ENCODE results near the gene IRF2BP2. TPM values are rescaled to one million over a fixed set of nuclear protein-coding genes. Genes with fewer than 3 reads are reported as not detected.
A peak's percentile ranks its signal among the peaks of the same experiment; 100 is the strongest.

The IRF2BP2 gene
- total RNA-seq, 1 donor, result 60.9 TPM

DNA sequence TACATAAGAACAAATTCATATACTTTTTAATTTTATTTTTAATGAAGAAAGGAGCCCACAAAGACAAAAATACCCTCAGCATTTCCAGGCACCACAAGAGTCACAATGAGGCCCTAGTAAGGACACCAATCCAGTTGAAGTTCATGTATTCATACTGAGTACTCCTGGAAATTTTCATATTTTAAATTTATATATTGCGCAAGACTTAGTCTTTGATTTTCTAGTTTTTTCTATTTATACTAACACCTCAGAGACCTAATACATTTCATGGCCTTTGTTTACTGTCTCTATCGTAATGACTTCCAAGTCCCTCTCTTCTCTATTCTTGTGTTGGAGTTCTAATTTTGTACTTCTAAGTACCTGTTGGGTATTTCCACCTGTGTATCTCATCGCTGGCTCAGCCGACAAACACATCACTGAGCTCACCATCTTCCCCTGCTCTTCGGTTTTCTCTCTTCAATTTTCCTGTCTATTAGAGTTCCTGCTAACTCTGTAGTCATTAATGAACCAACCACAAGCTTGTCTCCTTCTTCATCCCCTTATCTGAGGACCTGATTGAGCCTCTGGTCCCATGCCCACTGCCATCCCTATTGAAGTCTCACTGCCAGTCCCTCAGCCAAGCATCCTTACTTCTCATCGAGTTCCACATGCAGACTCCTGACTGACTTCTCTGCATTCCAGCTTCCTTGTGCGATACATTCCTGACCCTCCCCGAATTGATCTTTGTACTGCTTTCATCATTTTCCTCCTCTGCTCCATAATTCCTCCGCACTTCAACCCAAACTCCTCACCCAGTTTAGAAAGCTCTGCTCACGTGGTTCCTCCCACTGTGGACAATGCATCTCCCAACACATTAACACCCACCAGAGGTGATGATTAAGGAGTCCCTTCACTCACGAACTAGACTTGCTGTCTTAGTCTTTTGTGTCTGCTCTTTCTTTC lies 17.3 kb upstream of the IRF2BP2 start:
- TF ChIP-seq, protein P1, sequence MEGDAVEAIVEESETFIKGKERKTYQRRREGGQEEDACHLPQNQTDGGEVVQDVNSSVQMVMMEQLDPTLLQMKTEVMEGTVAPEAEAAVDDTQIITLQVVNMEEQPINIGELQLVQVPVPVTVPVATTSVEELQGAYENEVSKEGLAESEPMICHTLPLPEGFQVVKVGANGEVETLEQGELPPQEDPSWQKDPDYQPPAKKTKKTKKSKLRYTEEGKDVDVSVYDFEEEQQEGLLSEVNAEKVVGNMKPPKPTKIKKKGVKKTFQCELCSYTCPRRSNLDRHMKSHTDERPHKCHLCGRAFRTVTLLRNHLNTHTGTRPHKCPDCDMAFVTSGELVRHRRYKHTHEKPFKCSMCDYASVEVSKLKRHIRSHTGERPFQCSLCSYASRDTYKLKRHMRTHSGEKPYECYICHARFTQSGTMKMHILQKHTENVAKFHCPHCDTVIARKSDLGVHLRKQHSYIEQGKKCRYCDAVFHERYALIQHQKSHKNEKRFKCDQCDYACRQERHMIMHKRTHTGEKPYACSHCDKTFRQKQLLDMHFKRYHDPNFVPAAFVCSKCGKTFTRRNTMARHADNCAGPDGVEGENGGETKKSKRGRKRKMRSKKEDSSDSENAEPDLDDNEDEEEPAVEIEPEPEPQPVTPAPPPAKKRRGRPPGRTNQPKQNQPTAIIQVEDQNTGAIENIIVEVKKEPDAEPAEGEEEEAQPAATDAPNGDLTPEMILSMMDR (IDR thresholded peaks at IDR 0.05; ENCODE audit: insufficient read depth, low read depth, low read length), result no peak
- H3K4me3 ChIP-seq (ENCODE audit: low read depth, low read length), result no peak overlapping the region
- no peak for DNase-seq (ENCODE audit: low read depth)

DNA sequence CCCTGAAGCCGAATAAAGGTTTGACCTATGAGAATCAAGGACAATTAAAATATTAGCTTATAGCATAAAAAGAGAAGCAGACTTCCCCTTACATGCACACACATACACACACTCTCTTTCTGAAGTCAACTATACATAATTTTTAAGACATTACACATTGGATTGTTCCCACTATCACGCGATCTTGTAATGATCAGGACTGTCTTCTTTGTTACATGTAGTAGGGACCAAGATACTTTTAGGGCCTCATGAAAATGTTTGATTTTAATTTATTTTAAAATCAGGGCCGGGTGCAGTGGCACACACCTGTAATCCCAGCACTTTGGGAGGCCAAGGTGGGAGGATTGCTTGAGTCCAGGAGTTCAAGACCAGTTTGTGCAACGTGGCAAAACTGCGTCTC lies 16.4 kb upstream of the IRF2BP2 start:
- DNase-seq (ENCODE audit: low read depth), result no peak
- TF ChIP-seq, protein P1 (IDR thresholded peaks at IDR 0.05; ENCODE audit: insufficient read depth, low read depth, low read length), result no peak

DNA sequence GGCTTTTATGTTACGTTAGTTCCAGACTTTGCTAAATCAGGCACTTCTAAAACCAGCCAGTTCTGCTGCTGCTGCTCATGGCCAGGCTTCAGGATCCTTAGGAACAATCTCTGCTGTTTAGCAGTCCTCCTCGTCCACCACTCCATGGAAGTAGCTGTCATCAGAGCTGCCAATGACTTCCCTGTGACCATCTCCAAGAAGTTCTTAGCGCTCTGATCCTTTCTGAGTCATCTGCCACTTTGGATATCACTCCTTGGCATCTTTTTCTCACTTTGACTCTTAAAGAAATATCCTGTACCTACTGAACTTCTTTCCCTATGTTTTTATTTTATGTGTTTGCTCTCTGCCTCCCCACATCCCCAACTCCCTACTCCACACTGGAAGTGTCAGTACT lies 14.7 kb upstream of the IRF2BP2 start:
- no peak overlapping the region for H3K4me3 ChIP-seq (ENCODE audit: low read depth, low read length)
- no peak for DNase-seq (ENCODE audit: low read depth)
- TF ChIP-seq, protein P1 (IDR thresholded peaks at IDR 0.05; ENCODE audit: insufficient read depth, low read depth, low read length), result no peak

More for the DNA sequence above, 16.4 kb upstream of the IRF2BP2 start:
- no peak overlapping the region for H3K4me3 ChIP-seq (ENCODE audit: low read depth, low read length)

DNA sequence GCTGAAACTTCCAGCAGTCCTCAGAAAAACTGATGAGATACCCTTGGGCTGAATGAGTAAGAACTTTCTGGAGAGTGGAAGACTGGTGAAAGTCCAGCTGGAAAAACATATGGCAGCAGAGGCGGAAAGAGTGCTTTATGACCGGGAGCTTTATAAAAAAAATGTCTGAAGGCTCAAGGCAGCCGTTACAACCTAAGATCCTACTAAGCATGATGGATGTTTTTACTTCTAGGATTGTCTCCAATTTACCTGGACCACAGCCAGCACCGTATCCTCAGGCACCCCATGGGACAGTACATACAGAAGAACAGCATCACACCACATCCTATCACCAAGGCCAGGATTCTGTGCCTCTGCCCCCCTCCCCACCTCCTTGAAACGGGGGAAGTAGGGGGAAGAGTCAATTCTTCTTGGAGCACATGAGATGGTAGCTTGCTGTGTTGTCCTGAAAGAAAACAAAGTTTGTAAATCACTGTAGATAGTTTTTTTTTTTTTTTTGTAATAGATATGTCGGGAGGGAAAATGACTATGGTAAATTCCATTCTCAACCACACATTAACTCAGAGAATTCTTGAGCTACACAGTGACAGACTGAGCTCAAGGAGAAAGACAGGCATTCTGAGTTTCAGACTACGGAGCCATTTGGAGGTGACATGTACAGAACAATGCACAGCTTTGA lies 11.8 kb upstream of the IRF2BP2 start:
- H3K4me3 ChIP-seq (ENCODE audit: low read depth, low read length), result no peak overlapping the region
- TF ChIP-seq, protein P1 (IDR thresholded peaks at IDR 0.05; ENCODE audit: insufficient read depth, low read depth, low read length), result no peak
- DNase-seq (ENCODE audit: low read depth), result peak; percentile 81

DNA sequence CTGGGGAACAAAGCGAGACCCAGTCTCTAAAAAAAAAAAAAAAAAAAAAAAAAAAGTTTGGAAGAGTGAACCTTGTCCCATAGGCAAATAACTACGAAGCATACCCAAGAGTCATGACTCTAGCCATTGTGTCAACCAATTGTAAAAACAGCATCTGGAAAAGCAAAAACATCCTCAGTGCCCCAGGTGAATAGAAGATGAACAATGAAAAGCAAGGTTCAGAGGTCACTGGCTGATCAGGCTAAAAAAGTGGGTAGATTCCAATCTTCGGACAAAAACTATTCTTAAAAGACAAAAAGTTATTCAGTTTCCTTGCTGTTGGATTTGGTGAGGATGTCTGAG lies 11.1 kb upstream of the IRF2BP2 start:
- no peak for DNase-seq (ENCODE audit: low read depth)
- TF ChIP-seq, protein P1 (IDR thresholded peaks at IDR 0.05; ENCODE audit: insufficient read depth, low read depth, low read length), result no peak
- no peak overlapping the region for H3K4me3 ChIP-seq (ENCODE audit: low read depth, low read length)

DNA sequence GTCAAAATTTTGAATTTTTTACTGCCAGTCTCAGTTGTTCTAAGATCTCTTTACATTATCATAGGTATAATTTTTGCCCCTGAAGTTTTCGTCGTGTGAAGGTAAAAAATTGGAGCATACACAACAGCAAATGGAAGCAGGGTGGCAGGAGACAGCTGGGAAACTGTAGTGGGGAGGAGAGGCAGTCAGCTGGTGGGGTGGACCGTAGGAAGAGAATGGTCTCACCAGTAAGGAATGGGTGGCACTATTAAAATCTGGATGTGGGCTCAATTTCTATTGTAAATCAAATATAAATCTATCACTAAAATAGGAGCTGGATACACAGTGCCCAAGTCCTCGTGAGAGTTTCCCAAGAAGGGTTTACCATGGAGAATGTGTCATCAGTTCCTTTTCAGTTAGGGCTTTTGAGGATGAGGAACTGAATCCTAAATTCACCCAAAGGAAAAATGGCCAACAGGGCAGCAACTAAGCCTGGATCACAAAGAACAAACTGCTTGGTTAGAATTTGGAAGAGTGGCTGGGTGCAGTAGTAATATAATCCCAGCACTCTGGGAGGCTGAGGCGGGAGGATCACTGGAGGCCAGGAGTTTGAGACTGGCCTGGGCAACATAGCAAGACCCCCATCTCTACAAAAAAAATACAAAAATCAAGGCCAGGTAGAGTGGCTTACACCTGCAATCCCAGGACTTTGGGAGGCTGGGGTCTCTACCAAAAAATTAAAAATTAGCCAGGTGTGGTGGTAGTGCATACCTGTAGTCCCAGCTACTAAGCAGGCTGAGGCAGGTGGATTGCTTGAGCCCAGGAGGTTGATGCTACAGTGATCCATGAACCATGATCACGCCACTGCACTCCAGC lies 10.5 kb upstream of the IRF2BP2 start:
- TF ChIP-seq, protein P1 (IDR thresholded peaks at IDR 0.05; ENCODE audit: insufficient read depth, low read depth, low read length), result no peak
- DNase-seq (ENCODE audit: low read depth), result peak; percentile 40
- H3K4me3 ChIP-seq (ENCODE audit: low read depth, low read length), result no peak overlapping the region
